ENCODE results near the gene ARMC9.

ARMC9 gene

DNA sequence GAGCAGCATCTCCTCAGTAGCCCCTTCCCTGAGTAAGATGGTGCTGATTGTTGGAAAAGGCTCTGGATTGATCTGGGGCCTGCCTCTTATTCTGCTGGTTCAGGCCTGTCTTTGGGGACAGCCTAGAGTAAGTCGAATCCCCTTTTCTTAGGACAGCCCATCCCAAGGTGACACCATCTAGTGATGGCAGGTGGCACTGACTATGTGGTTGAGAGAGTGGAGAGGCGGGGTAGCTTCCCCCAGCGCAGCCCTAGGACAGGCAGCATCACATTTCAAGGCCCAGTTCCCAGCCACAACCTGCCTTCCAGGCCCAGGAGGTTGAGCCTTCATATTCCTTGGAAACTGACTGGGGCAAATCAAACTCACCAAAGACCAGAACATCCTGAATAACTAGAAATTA lies 128.0 kb downstream of the ARMC9 start:
- ATAC-seq = no peak
- TF ChIP-seq SNAI2 (CRISPR knock-in tag; IDR thresholded peaks at IDR 0.05) (no peak), TCF4 (CRISPR knock-in tag; IDR thresholded peaks at IDR 0.05; ENCODE audit: borderline replicate concordance) (no peak)
- TF ChIP-seq, protein P1, sequence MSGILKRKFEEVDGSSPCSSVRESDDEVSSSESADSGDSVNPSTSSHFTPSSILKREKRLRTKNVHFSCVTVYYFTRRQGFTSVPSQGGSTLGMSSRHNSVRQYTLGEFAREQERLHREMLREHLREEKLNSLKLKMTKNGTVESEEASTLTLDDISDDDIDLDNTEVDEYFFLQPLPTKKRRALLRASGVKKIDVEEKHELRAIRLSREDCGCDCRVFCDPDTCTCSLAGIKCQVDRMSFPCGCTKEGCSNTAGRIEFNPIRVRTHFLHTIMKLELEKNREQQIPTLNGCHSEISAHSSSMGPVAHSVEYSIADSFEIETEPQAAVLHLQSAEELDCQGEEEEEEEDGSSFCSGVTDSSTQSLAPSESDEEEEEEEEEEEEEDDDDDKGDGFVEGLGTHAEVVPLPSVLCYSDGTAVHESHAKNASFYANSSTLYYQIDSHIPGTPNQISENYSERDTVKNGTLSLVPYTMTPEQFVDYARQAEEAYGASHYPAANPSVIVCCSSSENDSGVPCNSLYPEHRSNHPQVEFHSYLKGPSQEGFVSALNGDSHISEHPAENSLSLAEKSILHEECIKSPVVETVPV (CRISPR knock-in tag; IDR thresholded peaks at IDR 0.05) = no peak

DNA sequence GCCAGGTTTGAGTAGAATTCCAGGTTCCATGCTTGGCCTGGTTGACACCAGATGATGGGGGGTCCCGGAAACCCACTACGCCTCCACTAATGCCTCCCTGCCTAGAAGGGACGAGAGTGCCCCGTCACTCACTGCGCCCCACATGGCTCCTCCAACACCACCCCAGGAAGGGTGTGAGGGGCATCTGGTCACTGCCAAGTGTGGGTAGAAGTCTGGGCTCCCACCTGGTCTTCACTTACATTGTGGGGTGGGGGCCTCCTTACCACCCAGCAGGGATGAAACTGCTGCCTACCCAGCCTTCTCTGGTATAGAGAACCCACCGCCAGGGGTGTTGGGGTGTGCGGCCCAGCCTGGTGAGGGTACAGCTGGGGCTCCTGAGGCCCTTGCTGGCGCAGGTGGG lies 131.9 kb downstream of the ARMC9 start:
- ATAC-seq = no peak
- TF ChIP-seq ARNTL (CRISPR knock-in tag; IDR thresholded peaks at IDR 0.05; ENCODE audit: borderline replicate concordance, low read depth) = no peak
- no peak for TF ChIP-seq ZNF8 (CRISPR knock-in tag; IDR thresholded peaks at IDR 0.05)
- no peak for TF ChIP-seq ISL1 (CRISPR knock-in tag; IDR thresholded peaks at IDR 0.05)
- TF ChIP-seq RARB (CRISPR knock-in tag; IDR thresholded peaks at IDR 0.05) = no peak
- no peak for TF ChIP-seq CSDC2 (CRISPR knock-in tag; IDR thresholded peaks at IDR 0.05)
- no peak for TF ChIP-seq ZFP30 (CRISPR knock-in tag; IDR thresholded peaks at IDR 0.05)
- TF ChIP-seq PPARA (CRISPR knock-in tag; IDR thresholded peaks at IDR 0.05; ENCODE audit: borderline replicate concordance) = no peak
- TF ChIP-seq BACH2 (CRISPR knock-in tag; IDR thresholded peaks at IDR 0.05; ENCODE audit: borderline replicate concordance) = no peak
- TF ChIP-seq, protein P2, sequence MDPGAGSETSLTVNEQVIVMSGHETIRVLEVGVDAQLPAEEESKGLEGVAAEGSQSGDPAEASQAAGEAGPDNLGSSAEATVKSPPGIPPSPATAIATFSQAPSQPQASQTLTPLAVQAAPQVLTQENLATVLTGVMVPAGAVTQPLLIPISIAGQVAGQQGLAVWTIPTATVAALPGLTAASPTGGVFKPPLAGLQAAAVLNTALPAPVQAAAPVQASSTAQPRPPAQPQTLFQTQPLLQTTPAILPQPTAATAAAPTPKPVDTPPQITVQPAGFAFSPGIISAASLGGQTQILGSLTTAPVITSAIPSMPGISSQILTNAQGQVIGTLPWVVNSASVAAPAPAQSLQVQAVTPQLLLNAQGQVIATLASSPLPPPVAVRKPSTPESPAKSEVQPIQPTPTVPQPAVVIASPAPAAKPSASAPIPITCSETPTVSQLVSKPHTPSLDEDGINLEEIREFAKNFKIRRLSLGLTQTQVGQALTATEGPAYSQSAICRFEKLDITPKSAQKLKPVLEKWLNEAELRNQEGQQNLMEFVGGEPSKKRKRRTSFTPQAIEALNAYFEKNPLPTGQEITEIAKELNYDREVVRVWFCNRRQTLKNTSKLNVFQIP (CRISPR knock-in tag; IDR thresholded peaks at IDR 0.05; ENCODE audit: borderline replicate concordance, low read depth) = no peak
- no peak for TF ChIP-seq ZFP3 (CRISPR knock-in tag; IDR thresholded peaks at IDR 0.05)
- TF ChIP-seq, protein P3, sequence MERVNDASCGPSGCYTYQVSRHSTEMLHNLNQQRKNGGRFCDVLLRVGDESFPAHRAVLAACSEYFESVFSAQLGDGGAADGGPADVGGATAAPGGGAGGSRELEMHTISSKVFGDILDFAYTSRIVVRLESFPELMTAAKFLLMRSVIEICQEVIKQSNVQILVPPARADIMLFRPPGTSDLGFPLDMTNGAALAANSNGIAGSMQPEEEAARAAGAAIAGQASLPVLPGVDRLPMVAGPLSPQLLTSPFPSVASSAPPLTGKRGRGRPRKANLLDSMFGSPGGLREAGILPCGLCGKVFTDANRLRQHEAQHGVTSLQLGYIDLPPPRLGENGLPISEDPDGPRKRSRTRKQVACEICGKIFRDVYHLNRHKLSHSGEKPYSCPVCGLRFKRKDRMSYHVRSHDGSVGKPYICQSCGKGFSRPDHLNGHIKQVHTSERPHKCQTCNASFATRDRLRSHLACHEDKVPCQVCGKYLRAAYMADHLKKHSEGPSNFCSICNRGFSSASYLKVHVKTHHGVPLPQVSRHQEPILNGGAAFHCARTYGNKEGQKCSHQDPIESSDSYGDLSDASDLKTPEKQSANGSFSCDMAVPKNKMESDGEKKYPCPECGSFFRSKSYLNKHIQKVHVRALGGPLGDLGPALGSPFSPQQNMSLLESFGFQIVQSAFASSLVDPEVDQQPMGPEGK (CRISPR knock-in tag; IDR thresholded peaks at IDR 0.05; ENCODE audit: borderline replicate concordance) = no peak
- no peak for TF ChIP-seq TOX (CRISPR knock-in tag; IDR thresholded peaks at IDR 0.05; ENCODE audit: borderline replicate concordance)
- no peak for TF ChIP-seq GLIS3 (CRISPR knock-in tag; IDR thresholded peaks at IDR 0.05)
- TF ChIP-seq, protein P4, sequence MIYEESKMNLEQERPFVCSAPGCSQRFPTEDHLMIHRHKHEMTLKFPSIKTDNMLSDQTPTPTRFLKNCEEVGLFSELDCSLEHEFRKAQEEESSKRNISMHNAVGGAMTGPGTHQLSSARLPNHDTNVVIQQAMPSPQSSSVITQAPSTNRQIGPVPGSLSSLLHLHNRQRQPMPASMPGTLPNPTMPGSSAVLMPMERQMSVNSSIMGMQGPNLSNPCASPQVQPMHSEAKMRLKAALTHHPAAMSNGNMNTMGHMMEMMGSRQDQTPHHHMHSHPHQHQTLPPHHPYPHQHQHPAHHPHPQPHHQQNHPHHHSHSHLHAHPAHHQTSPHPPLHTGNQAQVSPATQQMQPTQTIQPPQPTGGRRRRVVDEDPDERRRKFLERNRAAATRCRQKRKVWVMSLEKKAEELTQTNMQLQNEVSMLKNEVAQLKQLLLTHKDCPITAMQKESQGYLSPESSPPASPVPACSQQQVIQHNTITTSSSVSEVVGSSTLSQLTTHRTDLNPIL (CRISPR knock-in tag; IDR thresholded peaks at IDR 0.05; ENCODE audit: low read depth) = no peak
- TF ChIP-seq SNAI2 (CRISPR knock-in tag; IDR thresholded peaks at IDR 0.05) = no peak
- no peak for TF ChIP-seq OSR1 (CRISPR knock-in tag; IDR thresholded peaks at IDR 0.05)
- TF ChIP-seq, protein P1 (CRISPR knock-in tag; IDR thresholded peaks at IDR 0.05) = no peak

DNA sequence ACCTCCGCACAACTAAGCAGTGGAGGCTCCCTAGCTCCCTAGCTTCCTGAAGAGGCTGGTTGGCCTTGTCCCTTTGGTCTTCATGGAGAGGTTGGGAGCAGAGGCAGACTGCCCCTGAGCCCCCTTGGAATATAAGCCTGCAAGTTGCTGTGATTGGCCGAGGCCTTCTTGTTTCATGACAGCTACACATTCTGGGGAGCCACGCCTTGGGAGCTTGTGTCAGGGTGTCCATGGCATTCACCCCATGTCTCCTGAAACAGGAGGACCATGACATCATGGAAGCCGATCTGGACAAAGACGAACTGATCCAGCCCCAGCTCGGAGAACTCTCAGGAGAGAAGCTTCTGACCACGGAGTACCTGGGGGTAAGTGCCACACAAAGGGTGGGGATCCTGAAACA lies 133.1 kb downstream of the ARMC9 start:
- no peak for ATAC-seq
- TF ChIP-seq TOX (CRISPR knock-in tag; IDR thresholded peaks at IDR 0.05; ENCODE audit: borderline replicate concordance) = no peak
- TF ChIP-seq RARB (CRISPR knock-in tag; IDR thresholded peaks at IDR 0.05) = no peak
- TF ChIP-seq, protein P2 (CRISPR knock-in tag; IDR thresholded peaks at IDR 0.05; ENCODE audit: borderline replicate concordance, low read depth) = no peak
- no peak for TF ChIP-seq ZFP3 (CRISPR knock-in tag; IDR thresholded peaks at IDR 0.05)
- no peak for TF ChIP-seq ESRRG (CRISPR knock-in tag; IDR thresholded peaks at IDR 0.05)
- TF ChIP-seq ZFP30 (CRISPR knock-in tag; IDR thresholded peaks at IDR 0.05) = no peak
- no peak for TF ChIP-seq ZNF70 (CRISPR knock-in tag; IDR thresholded peaks at IDR 0.05)
- TF ChIP-seq, protein P4 (CRISPR knock-in tag; IDR thresholded peaks at IDR 0.05; ENCODE audit: low read depth) = no peak
- no peak for TF ChIP-seq ARNTL (CRISPR knock-in tag; IDR thresholded peaks at IDR 0.05; ENCODE audit: borderline replicate concordance, low read depth)
- no peak for TF ChIP-seq ZNF565 (CRISPR knock-in tag; conservative IDR thresholded peaks at IDR 0.05; ENCODE audit: low read depth)
- TF ChIP-seq OSR1 (CRISPR knock-in tag; IDR thresholded peaks at IDR 0.05) = no peak
- TF ChIP-seq, protein P5, sequence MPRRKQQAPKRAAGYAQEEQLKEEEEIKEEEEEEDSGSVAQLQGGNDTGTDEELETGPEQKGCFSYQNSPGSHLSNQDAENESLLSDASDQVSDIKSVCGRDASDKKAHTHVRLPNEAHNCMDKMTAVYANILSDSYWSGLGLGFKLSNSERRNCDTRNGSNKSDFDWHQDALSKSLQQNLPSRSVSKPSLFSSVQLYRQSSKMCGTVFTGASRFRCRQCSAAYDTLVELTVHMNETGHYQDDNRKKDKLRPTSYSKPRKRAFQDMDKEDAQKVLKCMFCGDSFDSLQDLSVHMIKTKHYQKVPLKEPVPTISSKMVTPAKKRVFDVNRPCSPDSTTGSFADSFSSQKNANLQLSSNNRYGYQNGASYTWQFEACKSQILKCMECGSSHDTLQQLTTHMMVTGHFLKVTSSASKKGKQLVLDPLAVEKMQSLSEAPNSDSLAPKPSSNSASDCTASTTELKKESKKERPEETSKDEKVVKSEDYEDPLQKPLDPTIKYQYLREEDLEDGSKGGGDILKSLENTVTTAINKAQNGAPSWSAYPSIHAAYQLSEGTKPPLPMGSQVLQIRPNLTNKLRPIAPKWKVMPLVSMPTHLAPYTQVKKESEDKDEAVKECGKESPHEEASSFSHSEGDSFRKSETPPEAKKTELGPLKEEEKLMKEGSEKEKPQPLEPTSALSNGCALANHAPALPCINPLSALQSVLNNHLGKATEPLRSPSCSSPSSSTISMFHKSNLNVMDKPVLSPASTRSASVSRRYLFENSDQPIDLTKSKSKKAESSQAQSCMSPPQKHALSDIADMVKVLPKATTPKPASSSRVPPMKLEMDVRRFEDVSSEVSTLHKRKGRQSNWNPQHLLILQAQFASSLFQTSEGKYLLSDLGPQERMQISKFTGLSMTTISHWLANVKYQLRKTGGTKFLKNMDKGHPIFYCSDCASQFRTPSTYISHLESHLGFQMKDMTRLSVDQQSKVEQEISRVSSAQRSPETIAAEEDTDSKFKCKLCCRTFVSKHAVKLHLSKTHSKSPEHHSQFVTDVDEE (CRISPR knock-in tag; IDR thresholded peaks at IDR 0.05) = no peak
- TF ChIP-seq GLIS3 (CRISPR knock-in tag; IDR thresholded peaks at IDR 0.05) = no peak
